ENCODE measurements around the gene FOXP1.

GRCh38 chr3:71591101-71591500 is 7.6 kb upstream of the FOXP1 start:
- TF ChIP-seq ISL1 (CRISPR knock-in tag; IDR thresholded peaks at IDR 0.05), result no peak
- TF ChIP-seq, protein P1, sequence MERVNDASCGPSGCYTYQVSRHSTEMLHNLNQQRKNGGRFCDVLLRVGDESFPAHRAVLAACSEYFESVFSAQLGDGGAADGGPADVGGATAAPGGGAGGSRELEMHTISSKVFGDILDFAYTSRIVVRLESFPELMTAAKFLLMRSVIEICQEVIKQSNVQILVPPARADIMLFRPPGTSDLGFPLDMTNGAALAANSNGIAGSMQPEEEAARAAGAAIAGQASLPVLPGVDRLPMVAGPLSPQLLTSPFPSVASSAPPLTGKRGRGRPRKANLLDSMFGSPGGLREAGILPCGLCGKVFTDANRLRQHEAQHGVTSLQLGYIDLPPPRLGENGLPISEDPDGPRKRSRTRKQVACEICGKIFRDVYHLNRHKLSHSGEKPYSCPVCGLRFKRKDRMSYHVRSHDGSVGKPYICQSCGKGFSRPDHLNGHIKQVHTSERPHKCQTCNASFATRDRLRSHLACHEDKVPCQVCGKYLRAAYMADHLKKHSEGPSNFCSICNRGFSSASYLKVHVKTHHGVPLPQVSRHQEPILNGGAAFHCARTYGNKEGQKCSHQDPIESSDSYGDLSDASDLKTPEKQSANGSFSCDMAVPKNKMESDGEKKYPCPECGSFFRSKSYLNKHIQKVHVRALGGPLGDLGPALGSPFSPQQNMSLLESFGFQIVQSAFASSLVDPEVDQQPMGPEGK (CRISPR knock-in tag; IDR thresholded peaks at IDR 0.05; ENCODE audit: borderline replicate concordance), result no peak
- TF ChIP-seq RARB (CRISPR knock-in tag; IDR thresholded peaks at IDR 0.05), result no peak
- no peak for TF ChIP-seq ZNF70 (CRISPR knock-in tag; IDR thresholded peaks at IDR 0.05)
- TF ChIP-seq, protein P2, sequence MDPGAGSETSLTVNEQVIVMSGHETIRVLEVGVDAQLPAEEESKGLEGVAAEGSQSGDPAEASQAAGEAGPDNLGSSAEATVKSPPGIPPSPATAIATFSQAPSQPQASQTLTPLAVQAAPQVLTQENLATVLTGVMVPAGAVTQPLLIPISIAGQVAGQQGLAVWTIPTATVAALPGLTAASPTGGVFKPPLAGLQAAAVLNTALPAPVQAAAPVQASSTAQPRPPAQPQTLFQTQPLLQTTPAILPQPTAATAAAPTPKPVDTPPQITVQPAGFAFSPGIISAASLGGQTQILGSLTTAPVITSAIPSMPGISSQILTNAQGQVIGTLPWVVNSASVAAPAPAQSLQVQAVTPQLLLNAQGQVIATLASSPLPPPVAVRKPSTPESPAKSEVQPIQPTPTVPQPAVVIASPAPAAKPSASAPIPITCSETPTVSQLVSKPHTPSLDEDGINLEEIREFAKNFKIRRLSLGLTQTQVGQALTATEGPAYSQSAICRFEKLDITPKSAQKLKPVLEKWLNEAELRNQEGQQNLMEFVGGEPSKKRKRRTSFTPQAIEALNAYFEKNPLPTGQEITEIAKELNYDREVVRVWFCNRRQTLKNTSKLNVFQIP (CRISPR knock-in tag; IDR thresholded peaks at IDR 0.05; ENCODE audit: borderline replicate concordance, low read depth), result no peak
- TF ChIP-seq SNAI2 (CRISPR knock-in tag; IDR thresholded peaks at IDR 0.05), result no peak
- no peak for TF ChIP-seq ZFP30 (CRISPR knock-in tag; IDR thresholded peaks at IDR 0.05)
- TF ChIP-seq ESRRG (CRISPR knock-in tag; IDR thresholded peaks at IDR 0.05), result no peak
- no peak for TF ChIP-seq ZNF8 (CRISPR knock-in tag; IDR thresholded peaks at IDR 0.05)
- TF ChIP-seq ARNTL (CRISPR knock-in tag; IDR thresholded peaks at IDR 0.05; ENCODE audit: borderline replicate concordance, low read depth), result no peak
- TF ChIP-seq, protein P3, sequence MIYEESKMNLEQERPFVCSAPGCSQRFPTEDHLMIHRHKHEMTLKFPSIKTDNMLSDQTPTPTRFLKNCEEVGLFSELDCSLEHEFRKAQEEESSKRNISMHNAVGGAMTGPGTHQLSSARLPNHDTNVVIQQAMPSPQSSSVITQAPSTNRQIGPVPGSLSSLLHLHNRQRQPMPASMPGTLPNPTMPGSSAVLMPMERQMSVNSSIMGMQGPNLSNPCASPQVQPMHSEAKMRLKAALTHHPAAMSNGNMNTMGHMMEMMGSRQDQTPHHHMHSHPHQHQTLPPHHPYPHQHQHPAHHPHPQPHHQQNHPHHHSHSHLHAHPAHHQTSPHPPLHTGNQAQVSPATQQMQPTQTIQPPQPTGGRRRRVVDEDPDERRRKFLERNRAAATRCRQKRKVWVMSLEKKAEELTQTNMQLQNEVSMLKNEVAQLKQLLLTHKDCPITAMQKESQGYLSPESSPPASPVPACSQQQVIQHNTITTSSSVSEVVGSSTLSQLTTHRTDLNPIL (CRISPR knock-in tag; IDR thresholded peaks at IDR 0.05; ENCODE audit: low read depth), result no peak
- TF ChIP-seq ZNF565 (CRISPR knock-in tag; conservative IDR thresholded peaks at IDR 0.05; ENCODE audit: low read depth), result no peak
- TF ChIP-seq ZFP3 (CRISPR knock-in tag; IDR thresholded peaks at IDR 0.05), result no peak

All from SK-N-SH treated with all-trans-retinoic acid at 6 μM for 48 hours (cell line).